ENCODE results near the gene ANKS1B.

Gene ANKS1B

GRCh38 chr12:98714426-98714825 lies 1270.3 kb downstream of the ANKS1B start:
- no peak for TF ChIP-seq CTCF (conservative IDR thresholded peaks at IDR 0.05; ENCODE audit: control insufficient read depth, insufficient read depth, low read depth, low read length)
- no peak for DNase-seq (ENCODE audit: low read depth)
- no peak overlapping the region for H3K4me3 ChIP-seq (ENCODE audit: control insufficient read depth, low read depth, low read length)

- DNase-seq (ENCODE audit: low read depth), result no peak
- H3K4me3 ChIP-seq (ENCODE audit: control insufficient read depth, low read depth, low read length), result no peak overlapping the region
- no peak for TF ChIP-seq CTCF (conservative IDR thresholded peaks at IDR 0.05; ENCODE audit: control insufficient read depth, insufficient read depth, low read depth, low read length)
These were observed 1275.7 kb downstream of the ANKS1B start for GRCh38 chr12:98709022-98709421.

GRCh38 chr12:98701166-98701565 lies 1283.6 kb downstream of the ANKS1B start:
- no peak overlapping the region for H3K4me3 ChIP-seq (ENCODE audit: control insufficient read depth, low read depth, low read length)
- TF ChIP-seq CTCF (conservative IDR thresholded peaks at IDR 0.05; ENCODE audit: control insufficient read depth, insufficient read depth, low read depth, low read length), result no peak
- no peak for DNase-seq (ENCODE audit: low read depth)

GRCh38 chr12:98699586-98699985 lies 1285.2 kb downstream of the ANKS1B start:
- no peak overlapping the region for H3K4me3 ChIP-seq (ENCODE audit: control insufficient read depth, low read depth, low read length)
- no peak for TF ChIP-seq CTCF (conservative IDR thresholded peaks at IDR 0.05; ENCODE audit: control insufficient read depth, insufficient read depth, low read depth, low read length)
- DNase-seq (ENCODE audit: low read depth), result peak; percentile 5

GRCh38 chr12:98698603-98699463 lies 1285.9 kb downstream of the ANKS1B start:
- DNase-seq (ENCODE audit: low read depth), result peak; percentile 75
- peak; percentile 76 for TF ChIP-seq CTCF (conservative IDR thresholded peaks at IDR 0.05; ENCODE audit: control insufficient read depth, insufficient read depth, low read depth, low read length)
- no peak overlapping the region for H3K4me3 ChIP-seq (ENCODE audit: control insufficient read depth, low read depth, low read length)

- DNase-seq (ENCODE audit: low read depth), result no peak
- no peak overlapping the region for H3K4me3 ChIP-seq (ENCODE audit: control insufficient read depth, low read depth, low read length)
- TF ChIP-seq CTCF (conservative IDR thresholded peaks at IDR 0.05; ENCODE audit: control insufficient read depth, insufficient read depth, low read depth, low read length), result no peak
These were observed 1287.5 kb downstream of the ANKS1B start for GRCh38 chr12:98697209-98697608.

Measured in fibroblast of mammary gland (primary cell).